Suppressor macrophage treated with lipopolysaccharide for 4 hours (primary cell): Measurements from ENCODE around the gene PHIP.
"Not testable (repeated sequence)": the region's sequence is repeated elsewhere in the genome, so short reads cannot be mapped to it uniquely, and the experiment has no call there.

ENCODE experiments used
- DNase-seq: peaks from one replicate; pipeline ENCODE4 v3.0.0-alpha.2; 2020

The PHIP gene

DNA sequence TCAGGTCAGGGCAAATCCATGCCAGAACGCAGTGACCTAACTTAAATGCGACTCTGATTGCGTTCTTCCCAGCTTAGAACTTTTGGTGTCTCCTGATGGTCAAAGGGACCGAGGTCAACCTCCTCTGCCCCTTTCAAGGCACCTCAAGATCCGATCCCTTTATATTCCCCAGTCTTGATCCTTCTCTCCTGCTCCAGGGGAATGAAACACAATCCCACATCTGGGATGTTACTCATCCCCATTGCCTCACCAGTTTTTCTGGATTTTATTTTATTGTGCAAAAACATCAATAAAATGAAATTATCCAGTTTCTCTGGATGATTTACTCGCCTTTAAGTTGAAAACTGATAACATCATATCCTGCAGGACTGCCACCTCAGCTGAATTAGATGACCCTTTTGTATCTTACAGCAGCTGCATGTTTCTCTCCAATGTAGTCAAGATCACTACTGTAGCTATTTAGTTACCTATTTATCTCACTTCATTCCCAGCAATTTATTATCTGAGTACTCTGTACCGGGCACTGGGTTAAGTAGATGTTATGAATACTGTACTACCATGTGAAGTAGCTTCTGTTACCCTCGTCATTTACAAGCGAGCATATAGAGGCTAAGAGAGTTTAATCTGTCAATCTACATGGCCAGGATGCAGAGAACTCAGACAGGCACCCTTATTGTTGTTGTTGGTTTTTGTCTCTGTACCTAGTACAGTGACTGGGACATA lies 166.7 kb downstream of the PHIP start:
- DNase-seq = no peak

DNA sequence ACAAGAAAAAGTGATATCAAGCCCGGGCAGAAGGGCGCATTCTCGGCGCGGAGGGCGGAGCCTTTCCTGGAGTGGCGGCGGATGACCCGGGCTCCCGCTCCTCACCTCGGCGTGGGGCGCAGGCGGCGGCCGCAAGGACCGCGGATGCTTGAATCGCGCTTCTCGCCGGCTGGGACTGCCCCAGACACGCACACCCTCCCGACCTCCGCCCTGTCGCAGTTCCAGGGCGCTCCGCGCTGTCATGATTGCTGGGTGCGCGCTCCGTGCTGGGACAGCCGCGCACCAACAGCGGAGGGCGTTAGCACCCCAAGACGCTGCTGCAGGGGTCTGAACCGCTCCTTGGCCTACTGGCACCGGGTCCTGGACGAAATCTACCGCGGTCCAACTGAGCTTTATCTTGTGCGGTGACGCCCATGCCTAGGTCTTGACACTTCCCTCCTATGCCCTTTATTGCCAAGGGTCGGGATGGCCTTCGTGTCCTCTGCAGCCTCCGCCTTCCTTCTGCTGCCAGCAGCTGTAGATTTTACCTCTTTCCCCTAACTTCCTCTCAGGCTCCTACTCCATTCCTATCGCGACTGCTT lies 167.4 kb downstream of the PHIP start:
- peak; percentile 22 for DNase-seq

DNA sequence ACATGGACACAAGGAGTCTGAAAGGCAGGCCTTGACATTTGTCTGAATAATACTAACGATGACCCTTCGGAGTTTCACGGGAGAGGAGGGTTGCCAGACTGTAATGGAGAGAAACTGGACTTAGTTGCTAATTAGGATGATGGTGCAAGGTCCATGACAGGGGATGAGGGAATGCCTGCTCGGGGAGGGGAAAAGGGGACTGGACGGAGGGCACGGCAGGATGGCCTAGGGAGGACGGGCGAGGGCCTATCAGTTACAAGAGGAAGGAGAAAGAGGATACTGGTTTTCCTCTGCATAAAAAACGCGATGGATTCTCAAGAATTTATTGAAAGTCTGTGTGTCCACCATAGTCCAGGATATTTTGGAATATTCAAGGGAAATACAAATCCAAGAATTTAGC lies 168.0 kb downstream of the PHIP start:
- no peak for DNase-seq

GRCh38 chr6:78909391-78909790 lies 168.7 kb downstream of the PHIP start:
- DNase-seq = peak; percentile 75

GRCh38 chr6:78908621-78909020 lies 169.4 kb downstream of the PHIP start:
- DNase-seq = no peak

GRCh38 chr6:78896227-78896626 lies 181.8 kb downstream of the PHIP start:
- DNase-seq = no peak

GRCh38 chr6:78889901-78890300 lies 188.2 kb downstream of the PHIP start:
- not testable (repeated sequence) for DNase-seq
